Muscle of leg (tissue), 11 donors: ENCODE measurements around the gene TTC27. TPM values are rescaled to one million over a fixed set of nuclear protein-coding genes. Genes with fewer than 3 reads are reported as not detected.

Experiments
- DNase-seq: peaks from one replicate; pipeline ENCODE4 v3.0.0; 2013
- H3K27ac ChIP-seq: one replicate; pipeline ENCODE4 v1.5.1; 2013; ENCODE audit warnings: mild to moderate bottlenecking, low read length, control low read depth
- H3K27me3 ChIP-seq: one replicate; pipeline ENCODE4 v1.6.1; 2013; ENCODE audit warnings: low read length; ENCODE audit not compliant: control insufficient read depth, insufficient read depth
- H3K36me3 ChIP-seq: one replicate; pipeline ENCODE4 v1.6.1; 2013; ENCODE audit warnings: low read length; ENCODE audit not compliant: control insufficient read depth, insufficient read depth
- H3K4me1 ChIP-seq: one replicate; pipeline ENCODE4 v1.6.1; 2013; ENCODE audit warnings: low read length; ENCODE audit not compliant: control insufficient read depth, insufficient read depth
- H3K4me3 ChIP-seq: one replicate; pipeline ENCODE4 v1.5.1; 2013; ENCODE audit warnings: low read length, control low read depth
- H3K9me3 ChIP-seq: replicated peaks from 2 replicates; pipeline ENCODE4 v1.6.1; 2013; ENCODE audit warnings: low read depth, low read length; ENCODE audit not compliant: control insufficient read depth
- WGBS: methylation state at CpG from one replicate; pipeline ENCODE4 v1.1.5; 2013; ENCODE audit warnings: missing lambda C conversion rate; ENCODE audit not compliant: insufficient coverage; 5-methylcytosine and 5-hydroxymethylcytosine counted together
- polyA plus RNA-seq, 8 donors: library from polyadenylated mRNA; unstranded; fragments of 120-200 nt; gene quantifications; one replicate each; pipeline versions ENCODE4 v1.2.1 to v1.2.3, GENCODE V29; 2013; ENCODE audit warnings: inconsistent platforms in 1 of 8, low replicate concordance in 1 of 8; ENCODE audit not compliant: insufficient read length in 8 of 8, insufficient read depth in 1 of 8
- total RNA-seq: library from RNA; stranded (reverse); fragments of 120-200 nt; gene quantifications from one replicate; pipeline ENCODE4 v1.2.4, GENCODE V29; 2013

Gene TTC27
- total and polyA plus RNA-seq, 9 donors, result 13.0 to 21.8 (median 16.3) TPM

GRCh38 chr2:32663864-32664263 lies 36.0 kb downstream of the TTC27 start:
- no peak overlapping the region for H3K4me3 ChIP-seq
- 95% methylated on average over 7 of the region's 8 CpGs for WGBS
- no peaks in the 10 kb centered on the region for H3K27me3 ChIP-seq
- H3K36me3 ChIP-seq, result peaks cover 2% of the 10 kb centered on the region
- no peak overlapping the region for H3K27ac ChIP-seq
- H3K9me3 ChIP-seq, result no peaks in the 10 kb centered on the region
- no peaks in the 10 kb centered on the region for H3K4me1 ChIP-seq
- DNase-seq, result no peak

GRCh38 chr2:32666704-32667103 lies 38.9 kb downstream of the TTC27 start:
- no peak for DNase-seq
- no CpG with 5 or more reads among the region's 1 CpG for WGBS
- no peak overlapping the region for H3K27ac ChIP-seq
- H3K36me3 ChIP-seq, result peaks cover 2% of the 10 kb centered on the region
- H3K9me3 ChIP-seq, result no peaks in the 10 kb centered on the region
- H3K4me1 ChIP-seq, result no peaks in the 10 kb centered on the region
- no peak overlapping the region for H3K4me3 ChIP-seq
- H3K27me3 ChIP-seq, result no peaks in the 10 kb centered on the region

- Histone ChIP-seq H3K27me3 (no peaks in the 10 kb centered on the region), H3K9me3 (no peaks in the 10 kb centered on the region), H3K4me1 (no peaks in the 10 kb centered on the region), H3K27ac (no peak overlapping the region), H3K36me3 (peaks cover 2% of the 10 kb centered on the region), H3K4me3 (no peak overlapping the region)
- no peak for DNase-seq
- WGBS, result no CpG with 5 or more reads among the region's 1 CpG
Measured at GRCh38 chr2:32668254-32668653, 40.4 kb downstream of the TTC27 start.

- Histone ChIP-seq H3K36me3 (peaks cover 7% of the 10 kb centered on the region), H3K4me1 (no peaks in the 10 kb centered on the region), H3K9me3 (no peaks in the 10 kb centered on the region), H3K4me3 (no peak overlapping the region), H3K27me3 (no peaks in the 10 kb centered on the region), H3K27ac (no peak overlapping the region)
- peak; percentile 70 for DNase-seq
- WGBS, result 76% methylated on average over 2 of the region's 2 CpGs
Measured at GRCh38 chr2:32671885-32672533, 44.2 kb downstream of the TTC27 start.

- H3K4me1 ChIP-seq, result no peaks in the 10 kb centered on the region
- peaks cover 13% of the 10 kb centered on the region for H3K36me3 ChIP-seq
- H3K9me3 ChIP-seq, result no peaks in the 10 kb centered on the region
- H3K27me3 ChIP-seq, result no peaks in the 10 kb centered on the region
- H3K27ac ChIP-seq, result no peak overlapping the region
- no peak overlapping the region for H3K4me3 ChIP-seq
- DNase-seq, result peak; percentile 49
Measured at GRCh38 chr2:32678825-32679224, 51.0 kb downstream of the TTC27 start.

- H3K4me3 ChIP-seq, result no peak overlapping the region
- WGBS, result 80% methylated on average over 1 of the region's 4 CpGs
- H3K27me3 ChIP-seq, result no peaks in the 10 kb centered on the region
- H3K4me1 ChIP-seq, result no peaks in the 10 kb centered on the region
- no peak for DNase-seq
- peaks cover 16% of the 10 kb centered on the region for H3K36me3 ChIP-seq
- H3K9me3 ChIP-seq, result no peaks in the 10 kb centered on the region
- H3K27ac ChIP-seq, result no peak overlapping the region
Measured at GRCh38 chr2:32680942-32681341, 53.1 kb downstream of the TTC27 start.

- Histone ChIP-seq H3K4me3 (no peak overlapping the region), H3K9me3 (no peaks in the 10 kb centered on the region), H3K27me3 (no peaks in the 10 kb centered on the region), H3K4me1 (no peaks in the 10 kb centered on the region), H3K36me3 (peaks cover 9% of the 10 kb centered on the region), H3K27ac (no peak overlapping the region)
- 98% methylated on average over 4 of the region's 5 CpGs for WGBS
- DNase-seq, result no peak
Measured at GRCh38 chr2:32683520-32684086, 55.8 kb downstream of the TTC27 start.

GRCh38 chr2:32688541-32688940 lies 60.7 kb downstream of the TTC27 start:
- Histone ChIP-seq H3K27me3 (no peaks in the 10 kb centered on the region), H3K4me1 (no peaks in the 10 kb centered on the region), H3K36me3 (peaks cover 3% of the 10 kb centered on the region), H3K27ac (no peak overlapping the region), H3K4me3 (no peak overlapping the region), H3K9me3 (no peaks in the 10 kb centered on the region)
- no peak for DNase-seq

GRCh38 chr2:32691678-32692077 lies 63.8 kb downstream of the TTC27 start:
- Histone ChIP-seq H3K4me1 (no peaks in the 10 kb centered on the region), H3K4me3 (no peak overlapping the region), H3K27ac (no peak overlapping the region), H3K36me3 (no peaks in the 10 kb centered on the region), H3K27me3 (no peaks in the 10 kb centered on the region), H3K9me3 (no peaks in the 10 kb centered on the region)
- DNase-seq, result no peak

- WGBS, result no CpG with 5 or more reads among the region's 4 CpGs
- DNase-seq, result no peak
- Histone ChIP-seq H3K4me1 (no peaks in the 10 kb centered on the region), H3K9me3 (no peaks in the 10 kb centered on the region), H3K27me3 (no peaks in the 10 kb centered on the region), H3K4me3 (no peak overlapping the region), H3K36me3 (peaks cover 2% of the 10 kb centered on the region), H3K27ac (no peak overlapping the region)
Measured at GRCh38 chr2:32696439-32696838, 68.6 kb downstream of the TTC27 start.

- Histone ChIP-seq H3K27ac (no peak overlapping the region), H3K4me3 (no peak overlapping the region), H3K36me3 (peaks cover 2% of the 10 kb centered on the region), H3K4me1 (no peaks in the 10 kb centered on the region), H3K9me3 (no peaks in the 10 kb centered on the region), H3K27me3 (no peaks in the 10 kb centered on the region)
- peak; percentile 12 for DNase-seq
Measured at GRCh38 chr2:32697156-32697555, 69.3 kb downstream of the TTC27 start.
